H1 (cell line): Measurements from ENCODE around the gene PHF24.

Experiments
- CBX8 ChIP-seq: fragments of 300-800, 300-1000 bp; sonication (generic); IDR thresholded peaks from 2 replicates; pipeline ENCODE4 v1.7.1; 2016; ENCODE audit warnings: low read depth, low read length, borderline replicate concordance
- POLR2A ChIP-seq, 2 experiments: IDR thresholded peaks; 1 replicate in 1 of 2; 2 replicates in 1 of 2; pipeline ENCODE4 v1.6.1; 2011; ENCODE audit warnings: low read depth in 2 of 2, low read length in 2 of 2, mild to moderate bottlenecking in 2 of 2; ENCODE audit errors: control extremely low read depth in 1 of 2
- POU5F1 ChIP-seq: IDR thresholded peaks from 2 replicates; pipeline ENCODE4 v1.6.1; 2011; ENCODE audit warnings: low read depth, mild to moderate bottlenecking, low read length, moderate library complexity
- RAD21 ChIP-seq, 2 experiments: IDR thresholded peaks in 1 of 2; conservative IDR thresholded peaks in 1 of 2; 2 replicates each; pipeline ENCODE4 v1.6.1; 2011; ENCODE audit warnings: low read depth in 2 of 2, low read length in 2 of 2, improper control_type of control experiment in 1 of 2, inconsistent platforms in 1 of 2, mild to moderate bottlenecking in 1 of 2, moderate library complexity in 1 of 2
- RXRA ChIP-seq: IDR thresholded peaks from 2 replicates; pipeline ENCODE4 v1.6.1; 2011; ENCODE audit warnings: low read depth, mild to moderate bottlenecking, low read length, moderate library complexity; ENCODE audit not compliant: insufficient read depth
- TF ChIP-seq, protein P1 (sequence below), 3 experiments: IDR thresholded peaks; 1 replicate in 2 of 3; 2 replicates in 1 of 3; pipeline versions ENCODE4 v1.5.1 to v1.6.1; 2011; ENCODE audit warnings: low read length in 3 of 3, mild to moderate bottlenecking in 3 of 3, inconsistent platforms in 2 of 3, low read depth in 1 of 3, moderate library complexity in 1 of 3; ENCODE audit not compliant: insufficient read depth in 1 of 3; ENCODE audit errors: control extremely low read depth in 1 of 3

GRCh38 chr9:34974664-34975063, 16.6 kb downstream of the PHF24 start:
- TF ChIP-seq, protein P1, sequence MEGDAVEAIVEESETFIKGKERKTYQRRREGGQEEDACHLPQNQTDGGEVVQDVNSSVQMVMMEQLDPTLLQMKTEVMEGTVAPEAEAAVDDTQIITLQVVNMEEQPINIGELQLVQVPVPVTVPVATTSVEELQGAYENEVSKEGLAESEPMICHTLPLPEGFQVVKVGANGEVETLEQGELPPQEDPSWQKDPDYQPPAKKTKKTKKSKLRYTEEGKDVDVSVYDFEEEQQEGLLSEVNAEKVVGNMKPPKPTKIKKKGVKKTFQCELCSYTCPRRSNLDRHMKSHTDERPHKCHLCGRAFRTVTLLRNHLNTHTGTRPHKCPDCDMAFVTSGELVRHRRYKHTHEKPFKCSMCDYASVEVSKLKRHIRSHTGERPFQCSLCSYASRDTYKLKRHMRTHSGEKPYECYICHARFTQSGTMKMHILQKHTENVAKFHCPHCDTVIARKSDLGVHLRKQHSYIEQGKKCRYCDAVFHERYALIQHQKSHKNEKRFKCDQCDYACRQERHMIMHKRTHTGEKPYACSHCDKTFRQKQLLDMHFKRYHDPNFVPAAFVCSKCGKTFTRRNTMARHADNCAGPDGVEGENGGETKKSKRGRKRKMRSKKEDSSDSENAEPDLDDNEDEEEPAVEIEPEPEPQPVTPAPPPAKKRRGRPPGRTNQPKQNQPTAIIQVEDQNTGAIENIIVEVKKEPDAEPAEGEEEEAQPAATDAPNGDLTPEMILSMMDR (IDR thresholded peaks at IDR 0.05; ENCODE audit: control extremely low read depth in 1 of 3, insufficient read depth in 1 of 3, low read depth in 1 of 3, low read length in 3 of 3) = no peak
- TF ChIP-seq CBX8 (no peak), RAD21 (IDR thresholded peaks at IDR 0.05 in 1 of 2, conservative IDR thresholded peaks at IDR 0.05 in 1 of 2; ENCODE audit: low read depth in 2 of 2, low read length in 2 of 2) (no peak), POLR2A (IDR thresholded peaks at IDR 0.05; ENCODE audit: control extremely low read depth in 1 of 2, low read depth in 2 of 2, low read length in 2 of 2) (no peak), POU5F1 (no peak), RXRA (no peak)
